Posterior vena cava (tissue), 2 donors: ENCODE measurements around the gene BDNF. TPM values are rescaled to one million over a fixed set of nuclear protein-coding genes. Genes with fewer than 3 reads are reported as not detected.
"Not testable (repeated sequence)": the region's sequence is repeated elsewhere in the genome, so short reads cannot be mapped to it uniquely, and the experiment has no call there.

Source experiments
- DNase-seq: peaks from one replicate; pipeline ENCODE4 v3.0.0-alpha.2; 2020; ENCODE audit warnings: low spot score
- intact Hi-C, 2 donors: fragments of 100-400 bp; cut with DNase I; formaldehyde crosslinking; loops; one replicate each; pipeline versions ENCODE4 v1.14.1 to v1.14.2; 2022 to 2023
- long read RNA-seq, 2 donors: library from polyadenylated mRNA; unstranded; transcript quantifications; one replicate each; pipeline ENCODE4 v2.0.0, GENCODE V29; 2020 to 2021
- total RNA-seq, 2 donors: library from RNA; stranded (reverse); fragmentation: NEBNext Ultra II Directional; extraction: Animal tissue kit (Norgen Biotek cat#: 25700); gene quantifications; one replicate each; pipeline ENCODE4 v1.2.1, GENCODE V29; 2021
- donor health status: DM: yes; HTN: yes; CAD: no.
- donor health status: DM: yes; HTN: yes; CAD: no.

The BDNF gene
- 10 to 100 TPM; 12.5 to 35.7 TPM for total RNA-seq
- long read RNA-seq, donor 1, full-length matches to known transcripts = 7 of 9 reads
- long read RNA-seq, donor 1, partial matches to known transcripts = 0 of 9 reads
- long read RNA-seq, donor 1, other reads (novel, unspliced or antisense) = 2 of 9 reads
- long read RNA-seq, donor 2, full-length matches to known transcripts = 236 of 241 reads
- long read RNA-seq, donor 2, partial matches to known transcripts = 1 of 241 reads
- long read RNA-seq, donor 2, other reads (novel, unspliced or antisense) = 4 of 241 reads

DNA sequence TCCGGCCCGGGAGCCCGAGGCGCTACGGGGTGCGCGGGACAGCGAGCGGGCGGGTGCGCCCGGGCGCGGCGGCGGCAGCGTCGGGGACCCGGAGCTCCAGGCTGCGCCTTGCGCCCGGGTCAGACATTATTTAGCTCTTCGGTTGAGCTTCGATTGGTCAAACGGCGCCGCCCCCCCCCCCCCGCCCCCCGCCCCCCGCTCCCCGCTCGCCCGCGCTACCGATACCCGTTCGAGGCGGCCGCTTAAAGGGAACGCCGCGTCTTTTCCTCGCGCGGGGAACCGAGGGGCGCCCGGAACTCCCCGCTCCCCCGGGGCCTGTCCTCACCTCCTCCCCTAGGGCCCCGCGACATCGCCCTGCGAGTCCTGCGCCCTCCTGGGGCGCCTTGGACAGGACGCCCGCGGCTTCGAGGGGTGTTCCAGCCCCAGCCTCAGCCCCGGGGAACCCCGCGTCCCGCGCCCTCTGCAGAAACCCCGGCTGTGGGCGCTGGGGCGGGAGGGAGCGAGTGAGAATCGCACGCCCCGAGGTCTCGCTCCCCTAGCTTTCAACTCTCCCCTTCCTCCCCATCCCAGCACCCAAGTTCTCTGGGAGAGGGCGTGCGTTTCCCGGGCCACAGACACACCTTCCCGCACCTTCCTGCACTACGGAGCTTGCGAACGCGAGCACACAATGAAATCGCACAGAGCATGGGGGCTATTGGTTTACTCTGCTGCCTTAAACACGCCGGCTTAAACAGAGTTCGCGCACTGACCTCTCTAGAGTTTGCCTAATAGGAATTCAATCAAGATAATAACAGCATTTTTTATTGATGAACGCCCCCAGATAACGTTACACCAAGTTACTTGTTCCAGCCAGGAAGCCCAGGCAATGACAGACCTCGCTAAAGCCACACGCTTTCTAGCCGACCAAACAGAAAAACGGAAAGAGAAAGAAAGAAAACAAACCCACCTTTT is at the start of gene BDNF:
BDNF (minus strand) TSS at position 105 of the 951 bp plus-strand sequence. CDS start 41,891 bp downstream, outside the sequence.
- intact Hi-C loops = loop anchor here (10.0 kb wide), 2 partner anchors 404 to 824 kb away; partner anchors contain the start of genes KIF18A (in 1 of the 2) and METTL15 (in 1 of the 2)

DNA sequence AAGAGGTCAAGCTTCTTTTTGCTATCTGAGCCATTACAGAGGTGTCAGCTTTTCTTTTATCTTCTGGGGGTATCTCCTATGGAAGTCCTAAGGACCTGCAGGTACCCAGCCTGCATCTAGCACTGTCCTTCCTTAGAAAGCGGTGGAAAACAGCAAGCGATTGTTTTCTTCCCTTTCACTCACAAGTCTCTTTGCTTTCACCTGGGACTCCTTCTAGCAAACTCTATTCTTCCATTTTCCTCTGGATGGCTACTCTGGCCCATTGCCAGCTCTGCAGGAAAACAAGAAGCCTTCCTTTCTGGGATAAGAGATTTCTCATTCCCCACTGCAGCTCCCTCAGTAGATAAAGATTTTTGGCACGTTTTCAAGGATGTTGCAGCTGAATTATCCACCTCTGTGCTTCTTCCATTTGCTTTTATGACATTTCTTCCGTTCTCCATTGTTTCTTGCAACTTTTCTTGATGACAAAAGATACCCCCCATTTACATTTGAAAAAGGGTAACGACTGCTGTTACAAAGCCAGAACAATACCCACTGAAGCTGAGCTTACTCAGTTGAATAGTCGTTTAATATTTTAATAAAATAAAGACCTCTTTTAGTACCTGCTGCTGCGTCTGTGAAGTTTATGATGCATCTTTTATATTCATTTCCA is 40.2 kb upstream of the BDNF start:
- no peak for DNase-seq
- intact Hi-C loops = no loop called here

More for the DNA sequence above, at the start of gene BDNF:
- no peak for DNase-seq

DNA sequence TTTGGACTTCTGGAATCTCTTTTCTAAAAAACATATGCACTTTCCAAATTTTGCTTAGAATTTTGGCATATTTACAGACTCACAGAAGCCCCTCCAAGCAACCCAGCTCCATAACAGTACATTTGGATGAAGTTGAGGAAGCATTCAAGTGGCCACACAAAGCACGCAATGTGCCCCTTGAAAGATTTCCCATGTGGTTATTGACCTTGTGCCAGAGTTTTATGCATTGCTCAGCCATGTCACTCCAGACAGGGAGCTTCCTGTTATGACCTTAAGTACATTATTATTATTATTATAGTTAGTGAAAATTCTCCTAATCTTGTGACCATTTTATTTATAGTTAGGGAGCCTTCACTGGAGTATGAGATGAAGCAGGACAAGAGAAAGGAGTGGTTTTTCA is 35.0 kb upstream of the BDNF start:
- DNase-seq = no peak

DNA sequence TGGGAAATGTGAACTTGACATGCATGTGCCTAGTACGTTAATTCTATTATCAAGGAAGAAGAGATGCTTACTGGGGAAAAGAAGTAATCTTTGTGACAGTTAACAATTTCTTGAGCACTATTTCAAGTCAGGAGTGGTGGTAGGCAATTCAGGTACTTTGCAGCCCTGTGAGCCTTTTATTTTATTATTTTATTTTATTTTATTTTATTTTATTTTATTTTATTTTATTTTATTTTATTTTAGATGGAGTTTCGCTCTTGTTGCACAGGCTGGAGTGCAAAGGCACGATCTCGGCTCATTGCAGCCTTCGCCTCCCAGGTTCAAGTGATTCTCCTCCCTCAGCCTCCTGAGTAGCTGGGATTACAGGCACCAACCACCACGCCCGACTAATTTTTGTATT is 31.5 kb upstream of the BDNF start:
- intact Hi-C loops, DNase-seq: not testable (repeated sequence)

More for the DNA sequence above, 35.0 kb upstream of the BDNF start:
- intact Hi-C loops = no loop called here

GRCh38 chr11:27726981-27727380 is 26.7 kb upstream of the BDNF start:
- no peak for DNase-seq
- intact Hi-C loops = loop anchor here in 1 of 2 donors (10.0 kb wide), 1 partner anchor 128 kb away; no protein-coding TSS in a partner anchor

- no peak for DNase-seq
- intact Hi-C loops = loop anchor here in 1 of 2 donors (10.0 kb wide), 1 partner anchor 131 kb away; no protein-coding TSS in a partner anchor
These were observed 23.4 kb upstream of the BDNF start for GRCh38 chr11:27723687-27724086.

- no peak for DNase-seq
- intact Hi-C loops = loop anchor here in 1 of 2 donors (10.0 kb wide), 1 partner anchor 132 kb away; no protein-coding TSS in a partner anchor
These were observed 22.7 kb upstream of the BDNF start for GRCh38 chr11:27722953-27723344.

DNA sequence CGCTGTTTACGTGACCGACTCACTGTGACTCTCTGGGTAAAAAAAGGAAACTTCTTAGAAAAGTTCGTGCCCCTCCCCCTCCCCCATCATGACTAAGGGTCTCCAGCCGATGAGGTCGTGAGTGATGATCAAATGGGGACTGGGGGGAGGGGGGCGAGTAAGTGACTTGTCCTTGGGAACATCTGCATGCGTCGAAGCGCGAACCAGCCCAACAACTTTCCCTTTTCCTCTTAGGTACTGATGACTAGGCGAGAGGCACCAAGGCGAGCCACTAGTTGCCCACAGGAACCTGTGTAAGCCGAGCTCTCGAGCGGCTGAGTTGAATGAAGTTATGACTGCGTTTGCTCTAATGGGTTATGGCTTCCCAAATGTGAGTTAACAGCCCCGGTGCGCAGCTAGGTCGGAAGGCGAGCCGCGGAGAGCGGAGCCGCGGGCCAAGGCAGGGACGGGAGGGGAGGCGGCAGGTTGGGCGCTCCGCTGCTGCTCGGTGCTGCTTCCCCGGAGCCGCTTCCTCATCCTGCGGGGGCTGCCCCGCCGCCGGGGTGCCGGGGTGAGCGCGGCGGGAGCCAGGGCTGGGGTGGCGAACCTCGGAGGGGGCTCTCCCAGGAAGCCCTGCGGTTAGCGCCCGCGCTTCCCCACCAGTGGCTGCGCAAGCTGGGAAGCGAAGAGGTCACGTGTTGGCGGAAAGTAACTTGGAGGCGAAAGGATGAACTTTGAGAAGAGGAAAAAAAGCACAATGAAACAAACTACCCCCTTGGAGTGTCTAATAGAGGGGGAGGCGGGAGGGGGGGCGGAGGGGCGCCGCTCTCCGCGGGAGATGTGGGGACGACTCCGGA is 22.1 kb upstream of the BDNF start:
- intact Hi-C loops = loop anchor here in 1 of 2 donors (10.0 kb wide), 1 partner anchor 132 kb away; no protein-coding TSS in a partner anchor
- no peak for DNase-seq

GRCh38 chr11:27721264-27722116 is 21.2 kb upstream of the BDNF start:
- intact Hi-C loops = loop anchor here in 1 of 2 donors (10.0 kb wide), 1 partner anchor 133 kb away; no protein-coding TSS in a partner anchor
- DNase-seq = no peak

- intact Hi-C loops = loop anchor here in 1 of 2 donors (10.0 kb wide), 1 partner anchor 134 kb away; no protein-coding TSS in a partner anchor
These were observed 20.1 kb upstream of the BDNF start for GRCh38 chr11:27720277-27720830.

GRCh38 chr11:27719546-27719925 is 19.3 kb upstream of the BDNF start:
- no peak for DNase-seq
- intact Hi-C loops = no loop called here

More at GRCh38 chr11:27720277-27720830, 20.1 kb upstream of the BDNF start:
- no peak for DNase-seq

DNA sequence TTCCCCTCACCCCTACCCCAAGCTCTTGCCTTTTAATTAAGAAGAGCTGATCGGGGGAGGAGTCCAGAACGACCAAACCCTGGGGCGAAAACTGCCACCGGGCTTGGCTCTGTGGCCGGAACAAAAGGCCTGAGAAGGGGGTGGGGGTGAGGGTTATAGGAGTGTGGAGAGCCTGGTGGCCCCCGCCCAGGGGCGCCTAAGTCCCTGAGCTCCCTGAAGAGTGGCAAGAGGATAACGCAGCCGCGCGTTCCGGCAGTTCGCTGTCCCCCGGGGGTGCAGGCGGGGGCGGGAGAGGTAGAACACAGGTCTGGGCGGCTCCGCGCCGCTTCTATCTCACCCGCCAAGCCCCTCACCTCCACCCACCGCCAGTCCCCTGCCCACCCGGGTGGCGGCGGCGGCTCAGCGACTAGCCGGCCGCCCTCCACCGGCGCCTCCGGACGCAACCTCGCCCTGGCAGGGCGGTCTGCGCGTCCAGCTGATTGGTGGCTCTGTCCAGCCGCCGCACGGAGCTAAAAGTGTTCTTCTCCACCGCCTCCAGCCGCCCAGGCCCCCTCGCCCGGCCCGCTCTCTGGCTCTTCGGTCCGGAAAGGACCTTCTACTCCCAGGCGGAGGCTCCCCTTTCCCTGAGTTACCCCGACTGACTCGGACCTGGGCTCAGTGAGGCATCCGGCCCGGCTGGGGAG is 18.7 kb upstream of the BDNF start:
- DNase-seq = no peak
- intact Hi-C loops = no loop called here

GRCh38 chr11:27718346-27718862 is 18.1 kb upstream of the BDNF start:
- DNase-seq = no peak
- intact Hi-C loops = no loop called here

- DNase-seq = no peak
- intact Hi-C loops = no loop called here
These were observed 17.6 kb upstream of the BDNF start for GRCh38 chr11:27717801-27718229.

DNA sequence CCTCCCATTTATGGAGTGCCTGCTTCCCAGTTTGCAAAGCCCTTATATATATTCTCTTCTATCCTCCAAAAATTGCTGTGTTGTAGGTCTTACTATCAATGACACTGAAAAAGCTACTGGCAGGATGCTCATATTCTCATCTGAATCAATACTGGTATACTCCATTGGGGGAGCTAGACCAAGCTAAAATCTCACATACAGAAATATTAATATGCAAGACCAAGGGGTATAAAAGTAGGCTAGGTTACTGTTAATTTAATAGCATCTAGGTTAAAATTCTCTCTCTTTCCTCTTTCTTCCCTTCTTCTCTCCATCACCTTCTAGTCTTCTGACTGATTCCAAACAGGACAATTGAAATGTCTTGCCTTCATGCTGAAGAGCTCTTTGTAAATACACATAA is 17.1 kb upstream of the BDNF start:
- intact Hi-C loops = no loop called here
- DNase-seq = no peak

DNA sequence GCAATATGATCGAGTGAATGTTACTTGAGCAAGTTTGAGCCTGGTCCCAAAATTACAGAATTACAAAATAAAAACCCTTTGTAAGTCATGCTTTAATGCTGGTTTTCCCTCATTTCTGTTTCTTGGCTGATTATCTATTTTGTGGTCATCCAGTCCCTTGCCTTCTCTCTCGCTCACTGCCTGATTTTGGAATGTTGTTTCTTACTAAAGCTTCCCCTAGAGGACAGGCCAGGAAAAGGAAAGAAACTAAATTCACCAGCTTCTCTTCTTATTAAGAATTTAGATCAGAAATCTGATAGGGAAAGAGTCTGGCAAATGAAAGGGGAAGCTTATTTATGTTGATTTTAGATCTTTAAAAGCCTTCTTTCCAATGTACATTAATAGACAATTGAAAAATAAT is 16.6 kb upstream of the BDNF start:
- no peak for DNase-seq
- intact Hi-C loops = no loop called here
